Stimulated activated naive CD8-positive, alpha-beta T cell treated with anti-CD3 and anti-CD28 coated beads, Interleukin-15, amount 100 ng/mL, for 72 hours (primary cell): Measurements from ENCODE around the gene BMF.

Experiments
- ATAC-seq: fragments of 150-1000 bp; cut with Tn5 transposase; 2 replicates; pipeline ENCODE4 v1.10.0; 2021; ENCODE audit warnings: mild to moderate bottlenecking, moderate library complexity
- DNase-seq, 2 donors: peaks; one replicate each; pipeline ENCODE4 v3.0.0; 2021 to 2022
- H3K27ac Mint-ChIP-seq, 2 donors: one replicate each; pipeline ENCODE4 v1.8.0; 2022; ENCODE audit warnings: mild to moderate bottlenecking in 2 of 2, mixed read lengths in 2 of 2, moderate library complexity in 2 of 2
- H3K27me3 Mint-ChIP-seq: one replicate; pipeline ENCODE4 v1.8.0; 2022; ENCODE audit warnings: mixed read lengths
- H3K4me1 Mint-ChIP-seq: one replicate; pipeline ENCODE4 v1.8.0; 2022; ENCODE audit warnings: mild to moderate bottlenecking, mixed read lengths
- H3K4me3 Mint-ChIP-seq, 2 donors: one replicate each; pipeline ENCODE4 v1.8.0; 2022; ENCODE audit warnings: mild to moderate bottlenecking in 2 of 2, mixed read lengths in 2 of 2, moderate library complexity in 1 of 2
- H3K9me3 Mint-ChIP-seq, 2 donors: one replicate each; pipeline ENCODE4 v1.8.0; 2022; ENCODE audit warnings: mixed read lengths in 2 of 2

The BMF gene

GRCh38 chr15:40072216-40072990 lies 36.3 kb downstream of the BMF start:
- Mint-ChIP-seq H3K4me1 (peaks cover 35% of the 10 kb centered on the region), H3K27me3 (peaks cover 9% of the 10 kb centered on the region), H3K27ac (no peak overlapping the region), H3K4me3 (no peak overlapping the region), H3K9me3 (no peaks in the 10 kb centered on the region)
- DNase-seq, result no peak
- ATAC-seq, result no peak

- DNase-seq, result no peak
- H3K4me1 Mint-ChIP-seq, result peaks cover 31% of the 10 kb centered on the region
- ATAC-seq, result no peak
- H3K27me3 Mint-ChIP-seq, result peaks cover 7% of the 10 kb centered on the region
- H3K27ac Mint-ChIP-seq, result no peak overlapping the region
- H3K4me3 Mint-ChIP-seq, result no peak overlapping the region
- H3K9me3 Mint-ChIP-seq, result no peaks in the 10 kb centered on the region
Observed at GRCh38 chr15:40070608-40071218, 38.0 kb downstream of the BMF start.

GRCh38 chr15:40070166-40070557 lies 38.5 kb downstream of the BMF start:
- Mint-ChIP-seq H3K4me3 (no peak overlapping the region), H3K27me3 (peaks cover 1% of the 10 kb centered on the region), H3K9me3 (no peaks in the 10 kb centered on the region), H3K4me1 (peaks cover 27% of the 10 kb centered on the region), H3K27ac (peak overlapping the region in 1 of 2 donors; percentile 76)
- no peak for DNase-seq
- ATAC-seq, result no peak

- H3K27me3 Mint-ChIP-seq, result no peaks in the 10 kb centered on the region
- H3K4me1 Mint-ChIP-seq, result peaks cover 30% of the 10 kb centered on the region
- peak overlapping the region; percentile 1 to 76 for H3K27ac Mint-ChIP-seq
- H3K9me3 Mint-ChIP-seq, result no peaks in the 10 kb centered on the region
- ATAC-seq (no peak), DNase-seq (no peak)
- H3K4me3 Mint-ChIP-seq, result no peak overlapping the region
Observed at GRCh38 chr15:40069178-40070165, 39.2 kb downstream of the BMF start.

GRCh38 chr15:40067921-40068624 lies 40.6 kb downstream of the BMF start:
- Mint-ChIP-seq H3K4me3 (no peak overlapping the region), H3K4me1 (peaks cover 23% of the 10 kb centered on the region), H3K9me3 (no peaks in the 10 kb centered on the region), H3K27ac (no peak overlapping the region), H3K27me3 (no peaks in the 10 kb centered on the region)
- ATAC-seq, result no peak
- DNase-seq, result no peak

GRCh38 chr15:40066589-40066988 lies 42.1 kb downstream of the BMF start:
- Mint-ChIP-seq H3K4me3 (no peak overlapping the region), H3K27ac (no peak overlapping the region), H3K9me3 (no peaks in the 10 kb centered on the region), H3K27me3 (no peaks in the 10 kb centered on the region), H3K4me1 (peaks cover 21% of the 10 kb centered on the region)
- DNase-seq (no peak), ATAC-seq (no peak)

GRCh38 chr15:40065166-40065565 lies 43.5 kb downstream of the BMF start:
- H3K4me1 Mint-ChIP-seq, result peaks cover 21% of the 10 kb centered on the region
- ATAC-seq (no peak), DNase-seq (no peak)
- H3K9me3 Mint-ChIP-seq, result no peaks in the 10 kb centered on the region
- no peak overlapping the region for H3K4me3 Mint-ChIP-seq
- no peaks in the 10 kb centered on the region for H3K27me3 Mint-ChIP-seq
- no peak overlapping the region for H3K27ac Mint-ChIP-seq

GRCh38 chr15:40064231-40064894 lies 44.3 kb downstream of the BMF start:
- no peaks in the 10 kb centered on the region for H3K9me3 Mint-ChIP-seq
- H3K4me3 Mint-ChIP-seq, result peak overlapping the region; percentile 8 to 39
- H3K27ac Mint-ChIP-seq, result no peak overlapping the region
- peaks cover 20% of the 10 kb centered on the region for H3K4me1 Mint-ChIP-seq
- peak; percentile 80 for ATAC-seq
- no peaks in the 10 kb centered on the region for H3K27me3 Mint-ChIP-seq
- DNase-seq, result no peak

- Mint-ChIP-seq H3K4me3 (no peak overlapping the region), H3K27me3 (no peaks in the 10 kb centered on the region), H3K4me1 (peaks cover 26% of the 10 kb centered on the region), H3K27ac (no peak overlapping the region), H3K9me3 (no peaks in the 10 kb centered on the region)
- DNase-seq (no peak), ATAC-seq (no peak)
Observed at GRCh38 chr15:40063563-40064011, 45.1 kb downstream of the BMF start.

- Mint-ChIP-seq H3K27me3 (no peaks in the 10 kb centered on the region), H3K27ac (no peak overlapping the region), H3K9me3 (no peaks in the 10 kb centered on the region), H3K4me3 (no peak overlapping the region), H3K4me1 (peaks cover 32% of the 10 kb centered on the region)
- ATAC-seq, result no peak
- no peak for DNase-seq
Observed at GRCh38 chr15:40062816-40063562, 45.7 kb downstream of the BMF start.

GRCh38 chr15:40061212-40061901 lies 47.3 kb downstream of the BMF start:
- Mint-ChIP-seq H3K27ac (no peak overlapping the region), H3K4me3 (no peak overlapping the region), H3K27me3 (no peaks in the 10 kb centered on the region), H3K9me3 (no peaks in the 10 kb centered on the region), H3K4me1 (peaks cover 39% of the 10 kb centered on the region)
- peak; percentile 64 for ATAC-seq
- DNase-seq, result no peak

GRCh38 chr15:40060236-40060961 lies 48.3 kb downstream of the BMF start:
- H3K27ac Mint-ChIP-seq, result no peak overlapping the region
- ATAC-seq (no peak), DNase-seq (no peak)
- no peaks in the 10 kb centered on the region for H3K27me3 Mint-ChIP-seq
- no peak overlapping the region for H3K4me3 Mint-ChIP-seq
- no peaks in the 10 kb centered on the region for H3K9me3 Mint-ChIP-seq
- peaks cover 48% of the 10 kb centered on the region for H3K4me1 Mint-ChIP-seq

- peaks cover 50% of the 10 kb centered on the region for H3K4me1 Mint-ChIP-seq
- H3K9me3 Mint-ChIP-seq, result no peaks in the 10 kb centered on the region
- no peaks in the 10 kb centered on the region for H3K27me3 Mint-ChIP-seq
- ATAC-seq (no peak), DNase-seq (no peak)
- no peak overlapping the region for H3K27ac Mint-ChIP-seq
- no peak overlapping the region for H3K4me3 Mint-ChIP-seq
Observed at GRCh38 chr15:40059821-40060220, 48.9 kb downstream of the BMF start.
